CD4-positive, alpha-beta T cell treated with Interleukin-1 beta for 1 hour (primary cell): ENCODE measurements around the gene WDFY2.
"Not testable (repeated sequence)": the region's sequence is repeated elsewhere in the genome, so short reads cannot be mapped to it uniquely, and the experiment has no call there.

Source experiments
- DNase-seq, 2 donors: peaks; one replicate each; pipeline ENCODE4 v3.0.0-alpha.2; 2020 to 2022

Gene WDFY2

GRCh38 chr13:51564671-51565070 is 19.6 kb upstream of the WDFY2 start:
- no peak for DNase-seq

- not testable (repeated sequence) for DNase-seq
Observed at GRCh38 chr13:51569001-51569400, 15.3 kb upstream of the WDFY2 start.

- DNase-seq: no peak
Observed at GRCh38 chr13:51576754-51577153, 7.5 kb upstream of the WDFY2 start.

- no peak for DNase-seq
Observed at GRCh38 chr13:51577690-51578089, 6.6 kb upstream of the WDFY2 start.

DNA sequence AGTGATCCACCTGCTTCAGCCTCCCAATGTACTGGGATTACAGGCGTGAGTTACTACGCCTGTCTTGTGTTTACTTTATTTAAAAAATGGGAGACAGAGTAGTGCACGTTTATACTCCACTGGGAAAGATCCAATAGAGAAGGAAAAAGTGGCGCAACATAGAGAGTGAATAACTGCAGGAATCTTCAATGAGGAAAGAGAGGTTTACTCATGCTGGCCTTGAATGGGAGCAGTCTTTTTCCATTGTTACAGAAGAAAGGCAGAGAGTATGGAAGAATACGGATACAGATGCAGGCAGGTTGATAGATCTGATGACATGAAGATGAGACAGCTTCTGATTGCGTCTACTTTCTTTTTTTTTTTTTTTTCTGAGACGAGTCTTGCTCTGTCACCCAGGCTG is 4.6 kb upstream of the WDFY2 start:
- DNase-seq: no peak

DNA sequence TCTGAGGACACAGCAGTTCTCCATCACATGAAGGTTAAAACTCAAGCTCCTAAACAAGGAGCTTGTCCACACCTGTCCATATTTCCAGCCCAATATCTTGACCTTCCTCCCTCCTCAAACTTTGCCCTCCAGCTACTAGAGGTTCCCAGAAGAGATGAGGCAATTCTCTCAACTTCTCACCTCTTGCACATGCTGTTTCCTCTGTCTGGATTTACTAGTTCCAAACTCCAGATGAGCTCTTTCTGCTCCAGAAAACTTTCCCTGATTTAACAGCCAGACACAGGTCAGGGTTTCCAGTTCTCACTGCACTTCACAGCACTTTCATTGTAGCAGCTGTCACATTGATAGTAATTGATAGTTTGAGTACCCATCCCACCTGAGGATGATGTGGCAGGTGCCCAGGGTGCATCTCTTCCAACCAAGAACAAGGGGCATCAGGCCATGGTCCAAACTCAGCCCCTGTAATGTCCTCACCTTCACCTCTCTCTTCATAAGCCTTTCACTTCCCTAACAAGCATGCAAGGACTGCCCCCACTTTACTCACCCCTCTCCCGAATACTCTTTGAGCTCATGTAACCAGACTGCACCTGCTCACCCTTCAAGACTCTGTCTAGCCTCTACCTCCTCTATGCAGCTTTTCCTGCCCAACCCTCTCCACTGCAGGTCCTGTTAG is 3.0 kb upstream of the WDFY2 start:
- no peak for DNase-seq

- no peak for DNase-seq
Observed at GRCh38 chr13:51583469-51583874, 790 bp upstream of the WDFY2 start.

DNA sequence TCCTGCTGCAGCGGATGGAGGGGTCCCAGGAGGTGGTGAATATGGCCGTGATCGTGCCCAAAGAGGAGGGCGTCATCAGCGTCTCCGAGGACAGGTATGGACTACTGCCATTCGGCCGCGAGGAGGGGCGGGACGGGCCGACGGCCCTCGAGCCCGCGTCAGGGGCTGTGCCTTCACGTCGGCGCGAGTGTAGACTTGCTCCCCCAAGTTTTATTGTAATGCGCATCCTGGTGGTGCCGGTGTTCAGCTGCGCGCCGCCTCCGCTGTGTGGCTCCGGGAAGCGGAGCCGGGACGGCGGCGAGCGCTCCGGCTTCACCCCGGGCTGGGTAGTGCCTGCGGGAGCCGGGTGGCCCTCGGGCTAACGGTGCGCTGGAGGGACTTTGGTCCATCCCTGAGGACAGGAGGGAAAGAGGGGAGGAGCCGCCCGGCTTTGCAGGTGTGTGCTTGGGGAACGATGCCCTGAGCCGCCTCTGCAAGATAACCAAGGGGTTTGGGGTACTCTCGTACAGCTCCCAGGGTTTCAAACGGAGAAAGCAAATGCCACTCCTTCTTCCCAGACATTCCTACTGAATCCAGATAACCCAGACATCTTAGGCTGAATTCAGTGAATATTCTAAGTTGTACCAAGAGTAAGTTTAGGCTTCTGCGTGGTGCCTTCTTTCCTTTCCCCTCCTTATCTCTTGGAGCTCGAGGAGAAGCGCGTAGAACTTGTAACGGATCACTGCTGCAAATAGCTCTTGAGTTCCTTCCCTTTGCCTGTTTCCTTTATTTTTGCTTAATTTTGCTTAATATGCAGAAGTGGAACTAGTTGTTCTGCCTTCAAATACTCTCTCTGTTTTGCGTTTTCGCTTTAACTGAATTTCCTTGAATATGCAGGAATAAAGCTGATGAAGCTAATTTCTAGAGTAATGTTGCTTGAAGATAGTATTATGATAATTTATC is 740 bp downstream of the WDFY2 start:
- DNase-seq: peak; percentile 75

GRCh38 chr13:51585696-51586095 is 1.4 kb downstream of the WDFY2 start:
- no peak for DNase-seq

DNA sequence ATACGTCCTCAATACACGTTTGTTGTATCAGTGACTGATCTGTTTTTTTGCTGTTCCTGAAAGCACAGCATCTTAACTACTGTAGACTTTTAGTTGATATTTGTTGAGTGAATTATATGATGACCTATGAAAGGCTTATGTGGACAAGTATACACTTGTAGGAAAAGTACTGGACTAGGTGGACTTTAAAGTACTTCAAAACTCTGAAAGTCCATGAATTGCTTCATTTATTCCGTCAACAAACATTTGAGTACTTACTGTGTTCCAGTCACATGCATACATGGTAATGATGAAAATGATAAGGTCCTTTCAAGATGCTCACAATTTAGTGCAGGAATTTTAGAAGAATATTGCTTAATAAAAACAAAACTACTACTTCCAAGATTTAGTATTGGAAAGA is 3.1 kb downstream of the WDFY2 start:
- no peak for DNase-seq

GRCh38 chr13:51588406-51588949 is 4.2 kb downstream of the WDFY2 start:
- DNase-seq: no peak

GRCh38 chr13:51589793-51590192 is 5.5 kb downstream of the WDFY2 start:
- no peak for DNase-seq

GRCh38 chr13:51590231-51590970 is 6.1 kb downstream of the WDFY2 start:
- DNase-seq: no peak

- no peak for DNase-seq
Observed at GRCh38 chr13:51590971-51591627, 6.8 kb downstream of the WDFY2 start.

GRCh38 chr13:51591938-51592337 is 7.7 kb downstream of the WDFY2 start:
- DNase-seq: not testable (repeated sequence)

DNA sequence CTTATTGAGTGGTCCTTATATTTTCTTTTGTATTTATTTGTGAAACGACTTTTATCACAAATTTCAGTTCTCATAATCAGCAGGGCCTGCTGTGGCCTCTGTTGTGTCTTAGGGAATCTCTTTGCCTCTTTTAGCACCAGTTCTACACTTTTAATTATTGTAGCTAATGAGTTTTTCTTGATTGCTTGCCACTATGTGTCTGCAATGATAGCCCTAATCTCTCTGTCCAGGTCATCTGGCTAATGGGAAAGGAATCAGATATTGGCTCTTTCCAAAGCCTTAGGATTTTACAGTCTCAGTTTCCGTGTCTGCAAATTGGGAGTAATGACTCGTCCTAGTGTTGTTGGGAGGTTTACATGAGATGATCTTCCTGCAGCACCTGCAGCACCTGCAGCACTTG is 10.2 kb downstream of the WDFY2 start:
- DNase-seq: no peak

GRCh38 chr13:51595416-51595815 is 11.2 kb downstream of the WDFY2 start:
- DNase-seq: no peak

- DNase-seq: no peak
Observed at GRCh38 chr13:51596541-51596940, 12.3 kb downstream of the WDFY2 start.

GRCh38 chr13:51599444-51600176 is 15.3 kb downstream of the WDFY2 start:
- DNase-seq: no peak

GRCh38 chr13:51600703-51601102 is 16.4 kb downstream of the WDFY2 start:
- no peak for DNase-seq

DNA sequence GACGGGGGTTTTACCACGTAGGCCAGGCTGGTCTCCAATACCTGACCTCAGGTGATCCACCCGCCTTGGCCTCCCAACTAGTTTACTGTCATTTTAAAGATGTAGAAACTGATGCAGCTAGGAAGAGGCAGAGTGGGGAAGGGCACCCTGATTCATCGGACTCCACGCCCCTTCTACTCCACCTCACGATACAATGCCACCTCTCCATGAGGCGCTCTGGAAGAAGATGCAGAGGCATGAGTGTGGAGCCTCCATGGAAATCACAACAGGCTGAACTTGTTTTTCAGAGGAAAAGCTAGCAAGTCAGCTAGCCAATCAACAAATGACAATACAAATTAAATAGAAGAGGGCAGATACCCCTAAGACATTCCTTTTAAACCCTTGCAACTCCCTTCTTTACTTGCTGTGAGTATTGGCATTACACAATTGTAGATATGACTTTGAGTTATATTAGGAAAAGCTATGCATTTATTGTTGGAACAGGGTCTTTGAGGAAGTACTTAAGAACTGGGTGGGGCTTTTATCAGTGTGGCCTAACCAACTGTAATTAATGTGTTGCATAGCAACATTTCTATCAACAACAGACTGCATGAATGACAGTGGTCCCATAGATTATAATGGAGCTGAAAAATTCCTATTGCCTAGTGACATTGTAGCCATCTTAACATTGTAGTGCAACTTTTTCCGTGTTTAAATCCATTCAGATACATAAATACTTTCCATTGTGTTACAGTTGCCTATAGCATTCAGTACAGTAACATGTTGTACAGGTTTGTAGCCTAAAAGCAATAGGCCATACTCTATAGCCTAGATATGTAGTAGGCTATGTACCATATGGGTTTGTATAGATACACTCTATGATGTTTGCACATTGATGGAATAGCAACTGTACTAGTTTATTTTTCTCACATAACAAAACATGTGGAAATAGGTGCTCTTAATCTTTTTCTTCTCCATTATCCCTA is 17.6 kb downstream of the WDFY2 start:
- no peak for DNase-seq
